Thymus (tissue), 11 donors: ENCODE data around the gene RASA4. TPM values are rescaled to one million over a fixed set of nuclear protein-coding genes. Genes with fewer than 3 reads are reported as not detected.
"Not testable (repeated sequence)": the region's sequence is repeated elsewhere in the genome, so short reads cannot be mapped to it uniquely, and the experiment has no call there.

ENCODE experiments used
- DNase-seq, 9 donors: peaks; one replicate each; pipeline ENCODE4 v3.0.0-alpha.2; 2013; ENCODE audit warnings: low spot score in 9 of 9, low read depth in 6 of 9, missing footprints in 1 of 9
- H3K27ac ChIP-seq, 2 donors: one replicate each; pipeline ENCODE4 v1.5.1; 2013; ENCODE audit warnings: control low read depth in 1 of 2, low read depth in 1 of 2, low read length in 1 of 2, mild to moderate bottlenecking in 1 of 2, moderate library complexity in 1 of 2
- H3K27me3 ChIP-seq, 2 donors: one replicate each; pipeline ENCODE4 v1.5.1; 2013; ENCODE audit warnings: low read length in 1 of 2; ENCODE audit not compliant: control insufficient read depth in 2 of 2, insufficient read depth in 1 of 2
- H3K36me3 ChIP-seq, 2 donors: one replicate each; pipeline ENCODE4 v1.5.1; 2013; ENCODE audit warnings: low read length in 1 of 2, mild to moderate bottlenecking in 1 of 2, moderate library complexity in 1 of 2; ENCODE audit not compliant: control insufficient read depth in 2 of 2, insufficient read depth in 2 of 2
- H3K4me1 ChIP-seq, 2 donors: one replicate each; pipeline ENCODE4 v1.5.1; 2013; ENCODE audit warnings: low read length in 2 of 2; ENCODE audit not compliant: control insufficient read depth in 2 of 2, insufficient read depth in 2 of 2
- H3K4me3 ChIP-seq, 2 donors: one replicate each; pipeline ENCODE4 v1.5.1; 2013; ENCODE audit warnings: low read length in 2 of 2, control low read depth in 1 of 2, mild to moderate bottlenecking in 1 of 2
- H3K9me3 ChIP-seq, 2 donors: one replicate each; pipeline ENCODE4 v1.5.1; 2013; ENCODE audit warnings: low read length in 1 of 2, mild to moderate bottlenecking in 1 of 2; ENCODE audit not compliant: control insufficient read depth in 2 of 2, insufficient read depth in 1 of 2
- WGBS: extraction: QIAGEN DNeasy Blood & Tissue Kit; methylation state at CpG from one replicate; pipeline ENCODE4 v1.1.7; 2013; 5-methylcytosine and 5-hydroxymethylcytosine counted together
- polyA plus RNA-seq: library from polyadenylated mRNA; stranded (reverse); fragments of 200-250 nt; gene quantifications from one replicate; pipeline ENCODE4 v1.2.3, GENCODE V29; 2013
- total RNA-seq: library from RNA; stranded (reverse); fragments of 120-200 nt; gene quantifications from one replicate; pipeline ENCODE4 v1.2.4, GENCODE V29; 2013
- donor health status: healthy.

The RASA4 gene
- total and polyA plus RNA-seq, 2 donors = 13.6 to 42.3 TPM

DNA sequence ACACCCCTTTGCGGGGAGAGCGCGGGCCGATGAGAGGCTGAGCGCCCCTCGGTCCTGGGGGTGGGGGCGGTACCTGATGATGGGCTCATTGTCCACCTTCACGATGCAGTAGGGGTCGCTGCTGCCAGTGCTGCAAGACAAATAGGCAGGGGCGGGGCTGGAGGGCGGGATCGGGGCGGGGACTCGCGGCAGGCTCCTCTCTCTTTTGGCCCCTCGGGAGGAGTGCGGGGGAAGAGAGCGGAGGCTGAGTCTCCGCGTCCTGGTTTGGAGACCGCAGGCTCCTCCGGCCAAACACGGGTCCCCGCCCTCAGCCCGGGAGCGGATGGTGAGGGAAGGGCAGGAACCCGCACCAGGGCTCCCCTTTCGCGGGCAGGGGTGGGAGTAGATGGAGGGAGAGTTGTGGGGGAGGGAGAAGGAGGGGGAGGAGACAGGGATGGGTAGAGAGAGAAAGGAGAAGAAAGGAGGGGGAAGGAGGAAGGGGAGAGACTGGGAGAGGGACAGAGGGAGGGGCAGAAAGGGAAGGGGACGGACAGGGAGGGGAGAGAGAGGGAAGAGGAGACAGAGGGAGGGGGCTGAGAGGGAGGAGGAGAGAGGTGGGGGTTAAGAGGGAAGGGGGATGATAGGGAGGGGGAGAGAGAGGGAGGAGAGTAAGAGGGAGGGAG, 5.4 kb downstream of the RASA4 start:
- not testable (repeated sequence) for H3K36me3 ChIP-seq, H3K27ac ChIP-seq, DNase-seq, H3K4me3 ChIP-seq, H3K9me3 ChIP-seq, H3K27me3 ChIP-seq, H3K4me1 ChIP-seq
- WGBS = no CpG with 5 or more reads among the region's 30 CpGs

DNA sequence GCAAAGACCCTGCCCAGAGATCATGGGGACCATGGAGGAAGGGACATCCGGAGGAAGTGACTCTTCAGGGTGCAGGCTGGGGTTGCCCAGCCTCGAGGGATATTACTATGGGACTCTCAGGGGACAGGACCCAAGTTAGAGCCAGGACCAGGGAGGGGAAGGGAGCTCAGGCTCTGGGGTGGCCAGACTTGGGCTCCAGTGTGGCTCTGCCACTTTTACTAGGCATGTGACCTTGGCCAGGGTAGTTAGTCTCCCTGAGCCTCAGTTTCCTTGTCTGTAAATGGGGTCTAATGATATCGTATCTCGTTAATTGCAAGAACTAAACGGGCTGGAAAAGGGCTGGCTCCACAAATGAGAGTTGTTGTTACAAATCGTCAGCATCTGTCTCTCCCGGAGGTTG, 6.1 kb downstream of the RASA4 start:
- H3K27me3 ChIP-seq, H3K36me3 ChIP-seq, H3K4me3 ChIP-seq, H3K9me3 ChIP-seq, H3K4me1 ChIP-seq, H3K27ac ChIP-seq, DNase-seq: not testable (repeated sequence)
- no CpG with 5 or more reads among the region's 7 CpGs for WGBS

DNA sequence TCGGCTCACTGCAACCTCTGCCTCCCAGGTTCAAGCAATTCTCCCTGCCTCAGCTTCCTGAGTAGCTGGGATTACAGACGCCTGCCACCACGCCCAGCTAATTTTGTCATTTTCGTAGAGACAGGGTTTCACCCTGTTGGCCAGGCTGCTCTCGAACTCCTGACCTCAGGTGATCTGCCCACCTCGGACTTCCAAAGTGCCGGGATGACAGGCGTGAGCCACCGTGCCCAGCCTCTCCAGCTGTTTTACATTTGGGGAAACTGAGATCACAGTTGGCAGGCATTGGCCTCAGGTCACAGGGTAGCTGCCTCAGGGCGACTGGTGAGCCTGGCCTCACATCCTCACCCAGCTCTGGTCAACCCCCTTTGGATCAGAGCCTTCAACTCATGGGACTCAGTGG, 6.8 kb downstream of the RASA4 start:
- H3K4me3 ChIP-seq, H3K4me1 ChIP-seq, H3K27me3 ChIP-seq, DNase-seq, H3K27ac ChIP-seq, H3K9me3 ChIP-seq, H3K36me3 ChIP-seq: not testable (repeated sequence)
- 92% methylated on average over 3 of the region's 10 CpGs for WGBS

DNA sequence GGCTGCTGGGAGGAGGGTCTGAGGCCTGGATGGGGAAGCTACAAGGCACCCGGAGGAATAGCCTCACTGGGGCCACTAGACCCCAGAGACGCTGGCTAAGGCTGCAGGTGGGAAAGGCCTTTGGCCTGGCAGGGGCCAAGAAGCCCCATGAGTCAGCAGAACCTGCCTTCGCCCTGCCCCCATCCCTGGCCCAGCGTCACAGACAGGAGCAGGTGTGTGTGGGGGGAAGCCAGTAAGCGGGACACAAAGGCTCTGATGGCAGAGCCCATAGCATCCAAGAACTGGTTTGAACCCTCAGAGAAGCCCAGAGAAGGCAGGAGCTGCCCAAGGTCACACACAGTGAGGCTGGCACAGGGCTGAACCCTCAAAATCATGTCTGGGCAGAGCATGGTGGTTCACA, 9.7 kb downstream of the RASA4 start:
- H3K9me3 ChIP-seq, H3K4me1 ChIP-seq, H3K4me3 ChIP-seq, H3K36me3 ChIP-seq, DNase-seq, H3K27me3 ChIP-seq, H3K27ac ChIP-seq: not testable (repeated sequence)
- no CpG with 5 or more reads among the region's 5 CpGs for WGBS

DNA sequence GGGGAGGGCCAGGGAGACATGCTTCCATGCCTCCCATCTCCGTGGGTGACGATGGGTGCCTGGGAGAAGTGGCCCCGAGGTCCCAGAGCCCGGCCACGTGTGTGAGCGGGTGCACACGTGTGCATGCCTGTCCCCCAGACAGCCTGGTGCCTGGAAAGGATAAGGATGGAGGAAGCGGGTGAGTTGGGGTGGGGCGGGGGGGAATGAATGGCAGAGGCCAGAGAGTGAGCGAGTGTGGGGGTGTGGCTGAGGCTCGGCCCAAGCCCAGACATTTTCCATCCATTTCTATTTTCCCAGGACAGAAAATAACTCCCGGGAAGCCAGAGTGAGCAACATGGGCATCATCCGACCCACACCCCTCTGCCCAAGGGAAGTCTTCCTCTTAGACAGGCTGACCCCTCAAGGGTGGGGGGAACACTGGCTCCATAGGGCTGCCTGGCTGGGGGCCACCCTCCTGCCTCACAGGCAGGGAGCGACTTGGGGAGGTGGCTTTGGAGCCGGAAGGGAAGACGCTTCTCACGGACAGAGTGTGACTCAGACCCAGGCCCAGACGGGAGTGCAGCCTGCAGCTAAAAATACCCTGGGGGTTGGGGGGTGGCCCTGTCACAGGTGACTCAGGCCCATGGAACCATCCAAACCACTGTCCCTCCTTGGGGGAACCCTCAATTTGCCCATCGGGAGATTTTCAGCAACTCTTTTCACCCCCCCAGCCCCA, 12.0 kb downstream of the RASA4 start:
- not testable (repeated sequence) for H3K27ac ChIP-seq, H3K27me3 ChIP-seq, H3K4me1 ChIP-seq, DNase-seq, H3K36me3 ChIP-seq, H3K4me3 ChIP-seq, H3K9me3 ChIP-seq
- 90% methylated on average over 5 of the region's 19 CpGs for WGBS

DNA sequence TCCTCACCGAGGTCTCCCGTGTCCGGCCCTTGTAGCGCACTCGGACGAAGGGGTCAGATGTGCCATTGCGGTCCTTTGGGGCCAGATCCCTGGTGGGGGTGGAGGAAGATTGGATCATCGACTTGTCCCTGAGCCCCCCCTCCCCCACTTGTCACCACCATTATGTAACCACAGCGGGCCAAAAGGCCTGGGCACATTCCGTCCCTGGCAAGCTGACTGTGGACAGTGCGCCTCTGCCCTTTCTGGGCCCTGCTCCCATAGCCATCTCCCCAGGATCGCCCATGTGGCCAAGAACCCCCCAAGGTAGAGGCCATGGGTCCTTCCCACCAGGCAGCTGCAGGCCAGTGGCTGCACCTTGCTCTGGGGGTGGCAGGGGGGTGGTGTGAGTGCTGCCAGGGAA, 14.2 kb downstream of the RASA4 start:
- H3K27me3 ChIP-seq, H3K27ac ChIP-seq, H3K9me3 ChIP-seq, H3K4me1 ChIP-seq, H3K36me3 ChIP-seq, DNase-seq, H3K4me3 ChIP-seq: not testable (repeated sequence)
- WGBS = no CpG with 5 or more reads among the region's 12 CpGs

DNA sequence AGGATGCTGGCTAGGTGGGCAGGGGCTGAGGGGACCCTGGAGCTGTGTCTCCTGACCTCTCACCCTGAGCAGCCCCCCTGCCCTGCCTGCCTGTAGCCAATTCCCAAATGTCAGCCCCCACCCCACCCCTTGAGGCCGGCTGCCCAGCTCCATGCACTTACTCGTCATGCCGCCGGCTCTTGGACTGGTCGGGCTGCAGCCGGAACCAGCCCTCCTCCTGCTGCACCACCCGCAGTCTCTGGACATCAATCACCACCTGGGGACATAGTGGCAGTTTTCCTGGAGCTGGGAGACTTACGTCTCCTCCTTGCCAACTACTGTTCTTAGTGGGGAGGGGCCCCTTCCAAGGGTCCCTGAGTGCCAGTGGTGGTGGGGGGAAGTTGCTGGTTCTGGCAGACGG, 16.9 kb downstream of the RASA4 start:
- no CpG with 5 or more reads among the region's 9 CpGs for WGBS
- not testable (repeated sequence) for H3K36me3 ChIP-seq, DNase-seq, H3K9me3 ChIP-seq, H3K27ac ChIP-seq, H3K27me3 ChIP-seq, H3K4me1 ChIP-seq, H3K4me3 ChIP-seq

DNA sequence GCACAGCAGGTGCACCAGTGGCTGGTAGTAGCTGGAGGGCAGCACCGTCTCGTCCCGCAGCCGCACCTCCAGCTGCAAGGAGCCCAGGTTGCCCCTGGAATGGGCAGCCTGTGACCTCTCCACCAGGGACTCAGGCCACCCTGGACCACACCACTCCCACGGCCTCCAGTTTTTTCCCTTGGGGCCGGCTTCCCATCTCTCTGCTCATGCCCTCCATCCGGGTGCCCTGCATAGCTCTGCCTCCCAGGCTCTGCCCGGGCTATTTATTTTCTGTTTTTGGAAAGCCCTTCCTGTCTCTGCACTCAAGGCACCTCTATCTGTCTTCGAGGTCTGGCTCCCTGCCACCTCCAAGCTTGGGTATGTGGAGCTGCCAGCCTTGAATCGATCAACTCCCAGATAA, 20.5 kb downstream of the RASA4 start:
- DNase-seq, H3K4me1 ChIP-seq, H3K4me3 ChIP-seq, H3K27me3 ChIP-seq, H3K9me3 ChIP-seq, H3K36me3 ChIP-seq, H3K27ac ChIP-seq: not testable (repeated sequence)
- WGBS = 79% methylated on average over 4 of the region's 10 CpGs

DNA sequence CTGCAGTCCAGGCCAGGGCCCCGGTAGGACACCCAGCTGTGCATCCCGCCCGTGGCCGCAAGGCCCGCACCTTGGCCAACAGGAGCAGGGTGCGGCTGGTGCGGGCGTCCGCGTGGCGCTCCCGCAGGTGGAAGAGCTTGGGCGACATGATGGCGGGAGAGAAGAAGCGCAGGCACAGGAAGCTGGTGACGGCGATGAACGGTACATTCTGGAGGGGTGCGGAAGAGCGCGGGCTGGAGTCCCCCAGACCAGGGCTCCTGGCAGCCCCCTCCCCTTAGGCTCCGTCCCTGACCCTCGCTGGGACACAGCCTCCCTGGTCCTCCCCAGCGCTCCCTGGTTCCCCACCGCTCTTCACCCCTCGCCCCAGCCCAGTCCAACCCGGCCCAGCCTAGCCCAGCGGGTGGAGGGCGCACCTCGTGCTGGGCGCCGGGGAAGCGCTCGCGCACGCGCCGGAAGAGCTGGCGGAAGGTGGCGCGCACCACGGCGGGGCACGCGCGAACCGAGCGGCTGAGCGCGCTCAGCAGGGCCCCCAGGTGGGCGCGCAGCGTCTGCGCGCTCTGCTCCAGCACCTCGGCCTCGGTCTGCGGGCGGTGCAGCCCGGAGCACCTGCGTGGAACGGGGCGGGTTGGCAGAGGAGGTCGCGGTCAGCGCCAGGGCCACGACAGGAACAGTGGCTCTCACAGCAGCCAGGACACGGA, 22.8 kb downstream of the RASA4 start:
- not testable (repeated sequence) for H3K27ac ChIP-seq, DNase-seq, H3K9me3 ChIP-seq, H3K4me1 ChIP-seq, H3K27me3 ChIP-seq, H3K36me3 ChIP-seq, H3K4me3 ChIP-seq
- WGBS = no CpG with 5 or more reads among the region's 68 CpGs
